Occipital lobe (tissue), 1 donor: ENCODE results near the gene GOLGA6L2. TPM values are rescaled to one million over a fixed set of nuclear protein-coding genes. Genes with fewer than 3 reads are reported as not detected.

Source experiments
- total RNA-seq: library from RNA; depleted of rRNA; stranded (reverse); fragments of >200 nt; gene quantifications from one replicate; pipeline ENCODE4 v1.2.3, GENCODE V29; 2014

GOLGA6L2 gene
- total RNA-seq, 1 donor from 2014 or later, result not detected

Other genes starting within 250 kb of the GOLGA6L2 start
- gene GOLGA6L26, start 113.0 kb downstream of the GOLGA6L2 start, total RNA-seq, result not detected
- gene GOLGA8S, start 92.5 kb downstream of the GOLGA6L2 start, total RNA-seq, result not detected
- 25.7 TPM for gene MKRN3, start 118.4 kb upstream of the GOLGA6L2 start, total RNA-seq
- gene MAGEL2, start 200.6 kb upstream of the GOLGA6L2 start, total RNA-seq, result 1.7 TPM
- 76.4 TPM for gene NDN, start 240.1 kb upstream of the GOLGA6L2 start, total RNA-seq